ENCODE data around the gene TMPRSS12. TPM values are rescaled to one million over a fixed set of nuclear protein-coding genes. Genes with fewer than 3 reads are reported as not detected.
"Not testable (repeated sequence)": the region's sequence is repeated elsewhere in the genome, so short reads cannot be mapped to it uniquely, and the experiment has no call there.

The TMPRSS12 gene
- total RNA-seq, 1 donor from 2014 or later: not detected

DNA sequence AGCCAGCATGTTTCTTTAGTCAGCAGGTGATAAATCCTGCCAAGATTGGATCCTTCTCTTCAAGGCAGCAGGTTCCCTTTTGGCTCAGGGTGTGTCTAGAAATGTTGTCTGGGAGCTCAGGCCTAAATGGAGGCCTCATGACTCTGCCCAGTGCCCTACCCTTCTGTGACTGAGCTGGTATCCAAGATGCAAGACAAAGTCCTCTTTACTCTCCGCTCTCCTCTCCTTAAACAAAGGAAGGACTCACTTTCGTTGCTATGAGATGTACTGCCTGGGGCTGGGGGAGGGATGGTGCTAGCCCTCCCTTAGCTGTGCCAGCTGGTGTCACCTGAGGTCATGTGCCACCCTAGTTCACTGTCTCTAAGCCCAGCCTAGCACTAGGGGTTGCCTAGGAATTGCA lies 13.8 kb upstream of the TMPRSS12 start:
- no peak for DNase-seq
- intact Hi-C loops (cut with DNase I): no loop called here

GRCh38 chr12:50833801-50834200 lies 8.9 kb upstream of the TMPRSS12 start:
- H3K4me1 ChIP-seq; DNase-seq; H3K27ac ChIP-seq; ATAC-seq; intact Hi-C loops (cut with DNase I); H3K36me3 ChIP-seq; H3K9me3 ChIP-seq; H3K4me3 ChIP-seq; H3K27me3 ChIP-seq: not testable (repeated sequence)

More for the DNA sequence above, 13.8 kb upstream of the TMPRSS12 start:
- H3K9me3 ChIP-seq: no peaks in the 10 kb centered on the region
- ATAC-seq: no peak
- no peak overlapping the region for H3K27ac ChIP-seq
- peaks cover 10% of the 10 kb centered on the region for H3K4me1 ChIP-seq
- TF ChIP-seq, protein P1, sequence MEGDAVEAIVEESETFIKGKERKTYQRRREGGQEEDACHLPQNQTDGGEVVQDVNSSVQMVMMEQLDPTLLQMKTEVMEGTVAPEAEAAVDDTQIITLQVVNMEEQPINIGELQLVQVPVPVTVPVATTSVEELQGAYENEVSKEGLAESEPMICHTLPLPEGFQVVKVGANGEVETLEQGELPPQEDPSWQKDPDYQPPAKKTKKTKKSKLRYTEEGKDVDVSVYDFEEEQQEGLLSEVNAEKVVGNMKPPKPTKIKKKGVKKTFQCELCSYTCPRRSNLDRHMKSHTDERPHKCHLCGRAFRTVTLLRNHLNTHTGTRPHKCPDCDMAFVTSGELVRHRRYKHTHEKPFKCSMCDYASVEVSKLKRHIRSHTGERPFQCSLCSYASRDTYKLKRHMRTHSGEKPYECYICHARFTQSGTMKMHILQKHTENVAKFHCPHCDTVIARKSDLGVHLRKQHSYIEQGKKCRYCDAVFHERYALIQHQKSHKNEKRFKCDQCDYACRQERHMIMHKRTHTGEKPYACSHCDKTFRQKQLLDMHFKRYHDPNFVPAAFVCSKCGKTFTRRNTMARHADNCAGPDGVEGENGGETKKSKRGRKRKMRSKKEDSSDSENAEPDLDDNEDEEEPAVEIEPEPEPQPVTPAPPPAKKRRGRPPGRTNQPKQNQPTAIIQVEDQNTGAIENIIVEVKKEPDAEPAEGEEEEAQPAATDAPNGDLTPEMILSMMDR (IDR thresholded peaks at IDR 0.05): no peak
- H3K36me3 ChIP-seq: no peaks in the 10 kb centered on the region
- H3K27me3 ChIP-seq: no peaks in the 10 kb centered on the region
- H3K4me3 ChIP-seq: no peak overlapping the region

GRCh38 chr12:50839042-50839441 lies 3.7 kb upstream of the TMPRSS12 start:
- H3K4me3 ChIP-seq: no peak overlapping the region
- TF ChIP-seq, protein P1 (IDR thresholded peaks at IDR 0.05): no peak
- no peak for ATAC-seq
- no peaks in the 10 kb centered on the region for H3K36me3 ChIP-seq
- no peaks in the 10 kb centered on the region for H3K4me1 ChIP-seq
- no peak overlapping the region for H3K27ac ChIP-seq
- intact Hi-C loops (cut with DNase I): no loop called here
- no peaks in the 10 kb centered on the region for H3K9me3 ChIP-seq
- no peak for DNase-seq
- H3K27me3 ChIP-seq: no peaks in the 10 kb centered on the region

GRCh38 chr12:50840809-50841487 lies 1.8 kb upstream of the TMPRSS12 start:
- Histone ChIP-seq H3K9me3 (no peaks in the 10 kb centered on the region), H3K27ac (no peak overlapping the region), H3K27me3 (no peaks in the 10 kb centered on the region), H3K4me1 (no peaks in the 10 kb centered on the region), H3K36me3 (no peaks in the 10 kb centered on the region), H3K4me3 (no peak overlapping the region)
- intact Hi-C loops (cut with DNase I): no loop called here
- TF ChIP-seq, protein P1 (IDR thresholded peaks at IDR 0.05): no peak
- ATAC-seq (no peak), DNase-seq (no peak)

- ATAC-seq: no peak
- no peak overlapping the region for H3K4me3 ChIP-seq
Observed at GRCh38 chr12:50841716-50842531, 802 bp upstream of the TMPRSS12 start.

More at GRCh38 chr12:50841716-50842531, 802 bp upstream of the TMPRSS12 start:
- no peaks in the 10 kb centered on the region for H3K36me3 ChIP-seq
- no peak for DNase-seq
- no peak overlapping the region for H3K27ac ChIP-seq
- H3K27me3 ChIP-seq: no peaks in the 10 kb centered on the region
- H3K9me3 ChIP-seq: no peaks in the 10 kb centered on the region
- TF ChIP-seq, protein P1 (IDR thresholded peaks at IDR 0.05): no peak
- intact Hi-C loops (cut with DNase I): no loop called here
- no peaks in the 10 kb centered on the region for H3K4me1 ChIP-seq

Data from upper lobe of right lung (tissue), 1 donor.